Skeletal muscle tissue (tissue), 4 donors: ENCODE measurements around the gene OR6B1. TPM values are rescaled to one million over a fixed set of nuclear protein-coding genes. Genes with fewer than 3 reads are reported as not detected.

ENCODE experiments used
- H3K27ac ChIP-seq: one replicate; pipeline ENCODE4 v1.7.0; 2013; ENCODE audit warnings: mild to moderate bottlenecking, low read depth, low read length, inconsistent platforms
- H3K27me3 ChIP-seq, 3 donors: one replicate each; pipeline ENCODE4 v1.7.0; 2013; ENCODE audit warnings: low read length in 3 of 3; ENCODE audit not compliant: control insufficient read depth in 3 of 3, insufficient read depth in 3 of 3
- H3K36me3 ChIP-seq, 3 donors: one replicate each; pipeline ENCODE4 v1.7.0; 2013; ENCODE audit warnings: low read length in 3 of 3; ENCODE audit not compliant: control insufficient read depth in 3 of 3, insufficient read depth in 3 of 3
- H3K4me1 ChIP-seq, 3 donors: one replicate each; pipeline ENCODE4 v1.7.0; 2013; ENCODE audit warnings: low read length in 3 of 3, mild to moderate bottlenecking in 3 of 3; ENCODE audit not compliant: control insufficient read depth in 3 of 3, insufficient read depth in 3 of 3
- H3K4me3 ChIP-seq, 3 donors: one replicate each; pipeline ENCODE4 v1.7.0; 2013; ENCODE audit warnings: low read length in 3 of 3
- H3K9ac ChIP-seq, 3 donors: one replicate each; pipeline ENCODE4 v1.7.0; 2013; ENCODE audit warnings: low read length in 3 of 3, mild to moderate bottlenecking in 3 of 3, moderate library complexity in 2 of 3, low read depth in 1 of 3
- H3K9me3 ChIP-seq, 3 donors: one replicate each; pipeline ENCODE4 v1.7.0; 2013; ENCODE audit warnings: low read length in 3 of 3; ENCODE audit not compliant: control insufficient read depth in 3 of 3
- total RNA-seq: library from RNA; depleted of rRNA; stranded (reverse); fragments of >200 nt; gene quantifications from one replicate; pipeline ENCODE4 v1.2.3, GENCODE V29; 2014
- donor health status: Osteomylitis.

Gene OR6B1
- total RNA-seq, 1 donor from 2014 or later, result not detected

DNA sequence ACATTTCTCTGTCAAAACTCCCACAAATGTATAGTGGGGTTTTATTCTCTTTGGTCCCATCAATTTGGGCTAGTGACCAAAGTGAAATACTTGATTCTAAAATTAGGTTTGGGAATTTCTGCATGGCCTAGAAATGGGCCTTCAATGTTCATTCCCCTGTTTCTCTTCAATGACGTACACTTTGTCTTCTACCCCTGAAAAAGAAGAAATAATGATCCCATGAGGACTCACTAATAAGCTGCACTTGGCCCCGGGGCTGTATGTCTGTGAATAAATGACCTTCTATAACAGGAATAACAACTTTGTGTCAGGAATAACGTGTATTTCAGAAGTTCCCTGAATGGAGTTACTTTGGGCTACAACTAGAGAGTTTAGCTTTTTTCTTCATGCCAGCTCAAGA is 20.2 kb downstream of the OR6B1 start:
- no peaks in the 10 kb centered on the region for H3K36me3 ChIP-seq
- H3K9ac ChIP-seq, result no peak overlapping the region
- no peak overlapping the region for H3K27ac ChIP-seq
- no peaks in the 10 kb centered on the region for H3K9me3 ChIP-seq
- H3K27me3 ChIP-seq, result no peaks in the 10 kb centered on the region
- peaks cover 0 to 2% (median 0%) of the 10 kb centered on the region in 3 donors for H3K4me1 ChIP-seq
- H3K4me3 ChIP-seq, result no peak overlapping the region

DNA sequence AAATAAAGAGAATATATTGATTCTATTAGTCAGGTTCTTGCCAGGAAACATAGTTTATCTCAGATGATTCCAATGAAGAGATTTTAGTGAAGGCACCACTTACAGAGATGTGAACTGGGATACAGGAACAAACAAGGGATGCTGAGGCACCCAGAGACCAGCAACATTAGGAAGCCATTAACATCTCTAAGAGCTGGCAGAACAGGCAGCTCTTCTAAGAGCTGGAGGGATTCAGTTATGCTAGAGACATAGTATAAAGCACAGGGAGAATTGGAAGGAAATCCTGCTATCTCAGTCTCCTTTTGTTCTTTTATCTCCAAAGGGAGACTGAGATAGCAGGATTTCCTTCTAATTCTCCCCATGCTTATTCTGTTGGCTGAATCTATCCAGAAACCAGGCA is 22.0 kb downstream of the OR6B1 start:
- H3K4me3 ChIP-seq, result no peak overlapping the region
- no peak overlapping the region for H3K9ac ChIP-seq
- H3K36me3 ChIP-seq, result no peaks in the 10 kb centered on the region
- H3K27ac ChIP-seq, result no peak overlapping the region
- no peaks in the 10 kb centered on the region for H3K9me3 ChIP-seq
- H3K4me1 ChIP-seq, result peaks cover 0 to 2% (median 0%) of the 10 kb centered on the region in 3 donors
- no peaks in the 10 kb centered on the region for H3K27me3 ChIP-seq

DNA sequence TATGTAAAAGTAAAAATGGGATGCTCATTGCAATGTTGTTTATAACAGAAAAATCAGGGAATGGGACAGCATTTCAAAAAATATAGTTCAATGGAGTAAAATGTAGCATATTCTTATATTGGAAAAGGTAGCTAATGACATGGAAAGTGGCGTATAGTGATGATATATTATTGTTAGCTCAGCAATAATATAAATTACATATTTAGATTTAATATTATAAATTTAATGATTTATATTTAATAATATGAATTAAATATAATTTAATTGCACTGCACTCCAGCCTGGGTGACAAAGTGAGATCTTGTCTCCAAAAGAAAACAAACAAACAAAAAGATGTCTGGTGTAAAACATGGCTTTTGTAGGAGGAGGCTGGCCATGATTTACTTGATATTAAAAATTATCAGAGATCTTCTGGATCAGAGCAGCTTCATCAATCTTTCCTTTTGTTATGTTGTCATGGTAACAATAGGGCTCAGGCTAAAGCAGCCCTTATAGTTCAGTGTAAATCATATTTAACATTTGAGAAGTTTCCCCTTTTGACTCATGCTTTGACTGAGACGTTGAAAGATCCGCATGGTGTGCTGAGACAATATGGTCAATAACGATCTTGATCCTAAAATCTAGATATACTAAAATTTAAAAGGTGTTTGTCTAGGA is 23.2 kb downstream of the OR6B1 start:
- Histone ChIP-seq H3K27me3 (no peaks in the 10 kb centered on the region), H3K27ac (no peak overlapping the region), H3K4me3 (no peak overlapping the region), H3K9me3 (no peaks in the 10 kb centered on the region), H3K36me3 (no peaks in the 10 kb centered on the region), H3K4me1 (peaks cover 0 to 2% (median 0%) of the 10 kb centered on the region in 3 donors), H3K9ac (no peak overlapping the region)

DNA sequence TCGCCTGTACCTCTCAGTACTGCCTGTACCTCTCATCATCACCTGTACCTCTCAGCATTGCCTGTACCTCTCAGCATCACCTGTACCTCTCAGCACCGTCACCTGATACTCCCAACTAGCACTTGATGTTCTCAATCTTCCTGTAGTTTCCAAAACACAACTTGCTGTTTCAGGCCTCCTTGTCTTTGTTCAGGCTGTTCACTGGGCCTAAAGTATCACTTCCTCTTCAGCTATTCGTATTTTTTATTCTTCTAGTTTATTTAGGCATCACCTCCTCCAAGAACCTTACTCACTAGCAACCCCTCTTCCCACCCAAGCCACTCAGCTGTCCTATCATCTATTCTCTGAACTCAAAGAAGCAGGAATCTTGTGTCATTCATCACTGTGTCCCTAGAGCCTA is 24.1 kb downstream of the OR6B1 start:
- no peaks in the 10 kb centered on the region for H3K9me3 ChIP-seq
- H3K9ac ChIP-seq, result no peak overlapping the region
- no peak overlapping the region for H3K4me3 ChIP-seq
- H3K4me1 ChIP-seq, result peaks cover 0 to 2% (median 0%) of the 10 kb centered on the region in 3 donors
- no peak overlapping the region for H3K27ac ChIP-seq
- H3K27me3 ChIP-seq, result no peaks in the 10 kb centered on the region
- no peaks in the 10 kb centered on the region for H3K36me3 ChIP-seq

DNA sequence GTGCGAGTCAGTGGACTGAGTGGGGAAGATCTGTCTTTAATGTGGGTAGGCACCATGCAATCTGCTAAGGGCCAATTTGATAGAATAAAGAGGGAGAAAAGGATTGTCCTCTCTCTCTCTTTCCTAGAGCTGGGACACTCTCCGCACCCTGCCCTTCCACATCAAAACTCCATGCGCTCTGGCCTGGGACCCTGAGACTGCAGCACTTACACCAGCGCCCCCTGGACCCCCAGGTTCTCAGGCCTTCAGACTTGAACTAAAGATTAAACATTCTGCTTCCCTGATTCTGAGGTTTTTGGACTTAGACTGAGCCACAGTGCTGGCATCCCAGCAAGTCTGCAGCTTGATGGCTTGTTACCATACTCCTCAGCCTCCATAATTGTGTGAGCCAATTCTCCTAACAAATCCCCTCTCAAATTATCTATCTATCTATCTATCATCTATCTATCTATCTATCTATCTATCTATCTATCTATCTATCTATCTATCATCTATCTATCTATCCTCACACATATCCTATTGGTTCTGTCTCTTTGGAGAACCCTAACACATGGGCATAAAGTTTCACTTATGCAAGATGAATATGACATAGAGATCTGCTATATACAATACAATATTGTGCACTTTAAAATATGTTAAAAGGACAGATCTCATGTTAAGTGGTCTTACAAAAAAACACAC is 26.2 kb downstream of the OR6B1 start:
- no peaks in the 10 kb centered on the region for H3K27me3 ChIP-seq
- no peak overlapping the region for H3K27ac ChIP-seq
- H3K9me3 ChIP-seq, result no peaks in the 10 kb centered on the region
- no peaks in the 10 kb centered on the region for H3K36me3 ChIP-seq
- no peaks in the 10 kb centered on the region for H3K4me1 ChIP-seq
- no peak overlapping the region for H3K4me3 ChIP-seq
- H3K9ac ChIP-seq, result no peak overlapping the region

DNA sequence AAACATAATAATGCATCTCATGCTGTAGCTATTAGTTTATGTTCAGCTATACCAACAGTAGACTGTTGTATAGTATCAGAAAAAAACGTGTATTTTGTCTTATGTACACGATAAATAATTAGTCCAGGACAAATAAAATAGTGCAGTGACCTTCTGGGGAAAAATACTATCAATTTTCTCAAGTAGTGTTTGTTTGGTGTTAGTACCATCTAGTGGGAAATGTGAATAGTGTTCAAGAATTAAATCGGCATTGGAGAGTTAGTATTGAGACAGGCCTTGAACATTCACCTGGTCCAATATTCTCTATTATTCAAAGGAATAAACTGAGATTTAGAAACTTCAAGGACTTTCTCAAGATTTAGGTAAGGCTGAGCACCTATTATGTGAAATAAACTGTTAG is 26.9 kb downstream of the OR6B1 start:
- H3K27me3 ChIP-seq, result no peaks in the 10 kb centered on the region
- H3K36me3 ChIP-seq, result no peaks in the 10 kb centered on the region
- no peak overlapping the region for H3K4me3 ChIP-seq
- H3K9ac ChIP-seq, result no peak overlapping the region
- no peak overlapping the region for H3K27ac ChIP-seq
- H3K9me3 ChIP-seq, result no peaks in the 10 kb centered on the region
- no peaks in the 10 kb centered on the region for H3K4me1 ChIP-seq

DNA sequence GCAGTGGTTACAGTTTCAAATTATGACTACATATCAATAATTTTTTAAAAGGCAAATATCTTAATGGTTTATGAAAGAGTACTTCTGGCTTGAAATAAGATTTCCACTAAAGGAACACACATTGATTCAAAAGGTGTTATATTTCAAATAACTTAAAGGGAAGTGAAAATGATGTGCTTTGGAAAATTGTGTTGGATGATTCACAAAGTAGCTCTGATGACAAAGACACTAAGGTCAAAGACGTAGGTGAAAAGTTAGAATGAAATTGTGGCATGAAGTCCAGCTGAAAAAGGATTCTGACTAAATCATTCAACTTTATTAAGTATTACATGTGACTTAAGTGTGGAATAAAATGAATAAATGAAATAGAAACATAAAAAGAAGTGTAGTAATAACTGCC is 27.9 kb downstream of the OR6B1 start:
- no peak overlapping the region for H3K27ac ChIP-seq
- no peaks in the 10 kb centered on the region for H3K4me1 ChIP-seq
- H3K4me3 ChIP-seq, result no peak overlapping the region
- no peaks in the 10 kb centered on the region for H3K9me3 ChIP-seq
- H3K36me3 ChIP-seq, result no peaks in the 10 kb centered on the region
- no peaks in the 10 kb centered on the region for H3K27me3 ChIP-seq
- no peak overlapping the region for H3K9ac ChIP-seq

DNA sequence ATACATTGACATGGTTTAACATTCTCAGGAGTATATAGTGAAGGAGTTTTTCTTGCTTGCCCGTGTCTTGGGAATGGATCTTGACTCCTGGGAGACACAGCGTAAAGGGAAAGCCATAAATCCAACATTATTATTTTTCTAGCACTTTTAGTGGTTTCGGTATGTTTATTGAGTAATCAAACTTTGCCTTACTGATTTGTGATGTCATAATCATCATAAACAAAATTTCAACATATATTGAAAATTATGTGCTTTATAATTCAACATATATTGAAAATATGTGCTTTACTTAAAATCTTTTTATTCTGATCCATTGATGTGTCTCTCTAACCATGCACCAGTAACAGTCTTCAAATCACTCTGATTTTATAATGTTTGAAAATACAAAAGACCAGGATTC is 28.4 kb downstream of the OR6B1 start:
- Histone ChIP-seq H3K4me1 (no peaks in the 10 kb centered on the region), H3K27me3 (no peaks in the 10 kb centered on the region), H3K4me3 (no peak overlapping the region)

DNA sequence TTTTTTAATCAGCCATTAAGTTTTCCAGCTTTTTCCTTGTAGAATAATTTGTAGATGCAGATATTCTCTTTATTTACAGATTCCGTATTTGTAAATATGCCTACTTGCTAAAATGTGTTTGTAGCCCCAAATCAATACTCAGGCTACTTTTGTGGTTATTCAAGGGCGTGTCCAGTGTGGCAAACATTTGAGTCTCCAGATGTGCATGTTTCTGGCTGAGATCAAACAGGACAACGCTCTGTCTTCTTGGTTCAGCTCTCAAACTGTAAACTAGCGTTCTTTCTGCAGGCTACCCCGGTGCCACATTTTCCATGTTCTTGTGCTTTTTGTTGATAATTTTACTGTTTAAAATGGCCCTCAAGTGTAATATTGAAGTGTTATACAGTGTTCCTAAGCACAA is 32.4 kb downstream of the OR6B1 start:
- H3K4me1 ChIP-seq, result no peaks in the 10 kb centered on the region
- H3K27me3 ChIP-seq, result no peaks in the 10 kb centered on the region
- no peak overlapping the region for H3K4me3 ChIP-seq
- H3K9me3 ChIP-seq, result no peaks in the 10 kb centered on the region
- no peak overlapping the region for H3K27ac ChIP-seq
- H3K36me3 ChIP-seq, result no peaks in the 10 kb centered on the region
- H3K9ac ChIP-seq, result no peak overlapping the region

More for the DNA sequence above, 28.4 kb downstream of the OR6B1 start:
- no peak overlapping the region for H3K9ac ChIP-seq
- no peak overlapping the region for H3K27ac ChIP-seq
- no peaks in the 10 kb centered on the region for H3K36me3 ChIP-seq
- H3K9me3 ChIP-seq, result no peaks in the 10 kb centered on the region

DNA sequence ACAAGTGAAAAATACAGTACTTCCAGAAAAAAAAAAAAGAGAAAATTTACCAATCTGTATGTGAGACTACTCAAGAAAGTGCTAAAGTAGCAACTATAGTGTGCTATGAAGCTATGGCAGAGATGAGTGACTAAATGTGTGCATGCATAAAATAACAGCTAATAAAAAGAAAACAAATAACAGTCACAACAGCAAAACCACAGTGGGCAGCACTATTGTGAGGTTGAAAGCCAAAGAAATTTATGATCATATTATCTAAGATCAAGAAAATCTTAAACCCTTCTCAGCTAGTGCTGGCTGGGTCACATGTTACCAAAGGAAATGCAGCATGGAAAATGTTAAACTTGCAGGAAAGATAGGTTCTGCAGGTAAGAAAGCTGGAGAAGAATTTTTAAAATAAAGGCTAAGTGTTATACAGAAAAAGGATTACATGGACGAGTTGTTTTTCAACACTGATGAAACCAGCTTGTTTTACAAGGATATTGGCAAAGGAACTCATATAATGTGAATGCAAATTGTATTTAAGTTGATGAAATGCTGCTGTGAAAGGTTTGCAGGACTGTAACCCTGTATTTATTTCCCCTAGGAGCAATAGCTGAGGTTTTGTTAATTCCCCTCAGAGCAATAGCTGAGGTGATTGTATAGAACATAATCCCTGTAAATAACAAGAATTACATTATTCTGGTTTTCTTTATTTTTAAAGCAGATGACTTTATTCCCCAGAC is 33.0 kb downstream of the OR6B1 start:
- no peaks in the 10 kb centered on the region for H3K27me3 ChIP-seq
- H3K4me3 ChIP-seq, result no peak overlapping the region
- no peaks in the 10 kb centered on the region for H3K36me3 ChIP-seq
- no peaks in the 10 kb centered on the region for H3K4me1 ChIP-seq
- H3K27ac ChIP-seq, result no peak overlapping the region
- H3K9me3 ChIP-seq, result no peaks in the 10 kb centered on the region
- no peak overlapping the region for H3K9ac ChIP-seq
